ENCODE measurements around the gene CACHD1. TPM values are rescaled to one million over a fixed set of nuclear protein-coding genes. Genes with fewer than 3 reads are reported as not detected.

CACHD1 gene
- total and polyA plus RNA-seq, 2 of the 4 experiments (the other 2 are of a cell fraction): 2.9 to 5.9 TPM

GRCh38 chr1:64499011-64499410 lies 29.1 kb downstream of the CACHD1 start:
- H2AFZ ChIP-seq (replicated peaks; ENCODE audit: low read length, poor library complexity): no peak overlapping the region
- H2BK20ac ChIP-seq (ENCODE audit: low read depth, low read length): no peak overlapping the region
- no peak overlapping the region for H4K8ac ChIP-seq (ENCODE audit: low read depth in 2 of 2, low read length in 2 of 2)
- no peak overlapping the region for H2BK15ac ChIP-seq (ENCODE audit: low read depth, low read length)
- 93% methylated on average over 5 of the region's 6 CpGs; no CpG with 5 or more reads in 1 of the 2 experiments for WGBS, 2 experiments (ENCODE audit: extremely low coverage in 2 of 2, insufficient read length in 1 of 2)
- in situ Hi-C loops (cut with MboI; ENCODE audit: low sequenced_read_pairs) (no loop called here), intact Hi-C loops (cut with micrococcal nuclease) (no loop called here), dilution Hi-C loops (cut with HindIII; ENCODE audit: low sequenced_read_pairs, unreplicated experiment) (no loop called here)
- ChIA-PET POLR2A (ENCODE audit: unreplicated experiment) (no interaction called here), CTCF (interaction anchor here (1.2 kb wide), 1 partner anchor 10 kb away, joined by 3 read pairs; no protein-coding TSS in a partner anchor)
- no peak overlapping the region for H3K27ac ChIP-seq (ENCODE audit: insufficient read depth, low read length)
- no peaks in the 10 kb centered on the region for H3K9me3 ChIP-seq (ENCODE audit: control insufficient read depth, insufficient read depth, low read length)
- no peak overlapping the region for H3K56ac ChIP-seq (ENCODE audit: extremely low read depth, insufficient read depth, low read length)
- no peak for ATAC-seq (ENCODE audit: low read depth)
- H2BK120ac ChIP-seq (ENCODE audit: low read depth, low read length): no peak overlapping the region
- no peak overlapping the region for H2AK5ac ChIP-seq (ENCODE audit: low read depth, low read length)
- H2BK5ac ChIP-seq (ENCODE audit: low read depth, low read length, poor library complexity, severe bottlenecking): no peak overlapping the region
- no peak for TF ChIP-seq RCOR1 (IDR thresholded peaks at IDR 0.05; ENCODE audit: insufficient replicate concordance, low read length)
- TF ChIP-seq, protein P1, sequence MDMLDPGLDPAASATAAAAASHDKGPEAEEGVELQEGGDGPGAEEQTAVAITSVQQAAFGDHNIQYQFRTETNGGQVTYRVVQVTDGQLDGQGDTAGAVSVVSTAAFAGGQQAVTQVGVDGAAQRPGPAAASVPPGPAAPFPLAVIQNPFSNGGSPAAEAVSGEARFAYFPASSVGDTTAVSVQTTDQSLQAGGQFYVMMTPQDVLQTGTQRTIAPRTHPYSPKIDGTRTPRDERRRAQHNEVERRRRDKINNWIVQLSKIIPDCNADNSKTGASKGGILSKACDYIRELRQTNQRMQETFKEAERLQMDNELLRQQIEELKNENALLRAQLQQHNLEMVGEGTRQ (IDR thresholded peaks at IDR 0.05; ENCODE audit: low read depth, low read length): no peak
- TF ChIP-seq POLR2A (IDR thresholded peaks at IDR 0.05; ENCODE audit: low read depth, low read length): no peak
- TF ChIP-seq RFX5 (IDR thresholded peaks at IDR 0.05; ENCODE audit: low read depth, low read length): no peak
- TF ChIP-seq FOS (IDR thresholded peaks at IDR 0.05; ENCODE audit: low read depth, low read length): no peak
- no peak for TF ChIP-seq MAFK (IDR thresholded peaks at IDR 0.05; ENCODE audit: low read depth, low read length)
- TF ChIP-seq MAZ (IDR thresholded peaks at IDR 0.05; ENCODE audit: borderline replicate concordance, low read depth, low read length): no peak
- TF ChIP-seq CEBPB (IDR thresholded peaks at IDR 0.05; ENCODE audit: low read depth, low read length): no peak
- TF ChIP-seq CHD1 (IDR thresholded peaks at IDR 0.05; ENCODE audit: low read depth, low read length): no peak
- TF ChIP-seq, protein P2, sequence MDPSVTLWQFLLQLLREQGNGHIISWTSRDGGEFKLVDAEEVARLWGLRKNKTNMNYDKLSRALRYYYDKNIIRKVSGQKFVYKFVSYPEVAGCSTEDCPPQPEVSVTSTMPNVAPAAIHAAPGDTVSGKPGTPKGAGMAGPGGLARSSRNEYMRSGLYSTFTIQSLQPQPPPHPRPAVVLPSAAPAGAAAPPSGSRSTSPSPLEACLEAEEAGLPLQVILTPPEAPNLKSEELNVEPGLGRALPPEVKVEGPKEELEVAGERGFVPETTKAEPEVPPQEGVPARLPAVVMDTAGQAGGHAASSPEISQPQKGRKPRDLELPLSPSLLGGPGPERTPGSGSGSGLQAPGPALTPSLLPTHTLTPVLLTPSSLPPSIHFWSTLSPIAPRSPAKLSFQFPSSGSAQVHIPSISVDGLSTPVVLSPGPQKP (IDR thresholded peaks at IDR 0.05; ENCODE audit: borderline replicate concordance, low read depth, low read length): no peak
- TF ChIP-seq MXI1 (IDR thresholded peaks at IDR 0.05; ENCODE audit: borderline replicate concordance, low read depth, low read length): no peak
- TF ChIP-seq SMC3 (IDR thresholded peaks at IDR 0.05; ENCODE audit: low read depth, low read length): no peak
- TF ChIP-seq BHLHE40 (IDR thresholded peaks at IDR 0.05; ENCODE audit: low read depth, low read length): no peak
- no peak for TF ChIP-seq RAD21 (IDR thresholded peaks at IDR 0.05; ENCODE audit: low read length)
- no peaks in the 10 kb centered on the region for H3K9me1 ChIP-seq (ENCODE audit: insufficient read depth, low read length)
- DNase-seq: no peak
- H3K18ac ChIP-seq (ENCODE audit: low read depth, low read length): no peak overlapping the region
- H4K20me1 ChIP-seq (ENCODE audit: insufficient read depth, low read length): no peaks in the 10 kb centered on the region
- H3K4me3 ChIP-seq (ENCODE audit: insufficient read depth, low read depth, low read length): no peak overlapping the region
- H2AK9ac ChIP-seq (replicated peaks; ENCODE audit: low read depth, low read length, poor library complexity): no peak overlapping the region
- no peaks in the 10 kb centered on the region for H3K79me1 ChIP-seq (ENCODE audit: low read depth in 1 of 2, low read length in 2 of 2)
- H4K91ac ChIP-seq (ENCODE audit: insufficient read depth, low read depth, low read length): no peak overlapping the region
- H3K9ac ChIP-seq (ENCODE audit: low read depth, low read length): no peak overlapping the region
- no TSS peak for BruUV-seq (replicated peaks)
- no peak overlapping the region for H3K4me2 ChIP-seq (ENCODE audit: low read depth, low read length)
- no peak overlapping the region for H3K23ac ChIP-seq (ENCODE audit: low read depth, low read length)
- H3K14ac ChIP-seq (replicated peaks; ENCODE audit: low read depth, low read length): no peak overlapping the region
- H3K4me1 ChIP-seq (ENCODE audit: control insufficient read depth, insufficient read depth, low read length): no peaks in the 10 kb centered on the region
- no peak overlapping the region for H4K5ac ChIP-seq (ENCODE audit: low read depth, low read length)
- no peaks in the 10 kb centered on the region for H3K36me3 ChIP-seq (ENCODE audit: control insufficient read depth, insufficient read depth, low read length)
- no peak overlapping the region for H3K4ac ChIP-seq (ENCODE audit: low read depth, low read length)
- no peaks in the 10 kb centered on the region for H3K27me3 ChIP-seq (ENCODE audit: control insufficient read depth, insufficient read depth, low read length)
